Lower leg skin (tissue), 3 donors: ENCODE data around the gene MRPL51.

Experiments used
- POLR2A ChIP-seq, 2 donors: fragments of 450-650 bp; IDR thresholded peaks; one replicate each; pipeline ENCODE4 v1.6.1; 2016 to 2017; ENCODE audit warnings: antibody characterized with exemption in 2 of 2, mild to moderate bottlenecking in 1 of 2, moderate library complexity in 1 of 2
- TF ChIP-seq, protein P1 (sequence below), 3 donors: fragments of 450-650 bp; IDR thresholded peaks; one replicate each; pipeline ENCODE4 v1.5.1; 2016; ENCODE audit warnings: antibody characterized with exemption in 3 of 3, mild to moderate bottlenecking in 3 of 3, moderate library complexity in 2 of 3

- no peak for TF ChIP-seq POLR2A (IDR thresholded peaks at IDR 0.05)
- TF ChIP-seq, protein P1, sequence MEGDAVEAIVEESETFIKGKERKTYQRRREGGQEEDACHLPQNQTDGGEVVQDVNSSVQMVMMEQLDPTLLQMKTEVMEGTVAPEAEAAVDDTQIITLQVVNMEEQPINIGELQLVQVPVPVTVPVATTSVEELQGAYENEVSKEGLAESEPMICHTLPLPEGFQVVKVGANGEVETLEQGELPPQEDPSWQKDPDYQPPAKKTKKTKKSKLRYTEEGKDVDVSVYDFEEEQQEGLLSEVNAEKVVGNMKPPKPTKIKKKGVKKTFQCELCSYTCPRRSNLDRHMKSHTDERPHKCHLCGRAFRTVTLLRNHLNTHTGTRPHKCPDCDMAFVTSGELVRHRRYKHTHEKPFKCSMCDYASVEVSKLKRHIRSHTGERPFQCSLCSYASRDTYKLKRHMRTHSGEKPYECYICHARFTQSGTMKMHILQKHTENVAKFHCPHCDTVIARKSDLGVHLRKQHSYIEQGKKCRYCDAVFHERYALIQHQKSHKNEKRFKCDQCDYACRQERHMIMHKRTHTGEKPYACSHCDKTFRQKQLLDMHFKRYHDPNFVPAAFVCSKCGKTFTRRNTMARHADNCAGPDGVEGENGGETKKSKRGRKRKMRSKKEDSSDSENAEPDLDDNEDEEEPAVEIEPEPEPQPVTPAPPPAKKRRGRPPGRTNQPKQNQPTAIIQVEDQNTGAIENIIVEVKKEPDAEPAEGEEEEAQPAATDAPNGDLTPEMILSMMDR (IDR thresholded peaks at IDR 0.05): no peak
These were observed 34.6 kb downstream of the MRPL51 start for GRCh38 chr12:6458281-6459003.
